Measurements from ENCODE around the gene ANKS1A. TPM values are rescaled to one million over a fixed set of nuclear protein-coding genes. Genes with fewer than 3 reads are reported as not detected.

The ANKS1A gene
- total RNA-seq, 1 experiment from 2014 or later, result 35.0 TPM

GRCh38 chr6:35047265-35048011 lies 158.4 kb downstream of the ANKS1A start:
- no peaks in the 10 kb centered on the region for H3K4me1 Mint-ChIP-seq
- H3K27me3 Mint-ChIP-seq (ENCODE audit: low read depth), result no peaks in the 10 kb centered on the region
- DNase-seq (ENCODE audit: low spot score) (no peak), ATAC-seq (no peak)
- ChIA-PET POLR2A (no interaction called here), CTCF (interaction anchor here (0.9 to 4.5 kb wide), 12 partner anchors 10 to 212 kb away, joined by 3 to 30 read pairs (median 6); partner anchors contain the start of gene ZNF76)
- TF ChIP-seq ATF6 (CRISPR knock-in tag; IDR thresholded peaks at IDR 0.05) (no peak), ZNF263 (CRISPR knock-in tag; IDR thresholded peaks at IDR 0.05; ENCODE audit: low read depth) (no peak), IRF2 (CRISPR knock-in tag; IDR thresholded peaks at IDR 0.05; ENCODE audit: borderline replicate concordance, low read depth) (no peak), ELF4 (CRISPR knock-in tag; IDR thresholded peaks at IDR 0.05; ENCODE audit: low read depth) (no peak), EMX1 (CRISPR knock-in tag; IDR thresholded peaks at IDR 0.05) (no peak), ZSCAN18 (CRISPR knock-in tag; IDR thresholded peaks at IDR 0.05) (no peak), JAZF1 (CRISPR knock-in tag; IDR thresholded peaks at IDR 0.05) (no peak), ZNF396 (CRISPR knock-in tag; IDR thresholded peaks at IDR 0.05; ENCODE audit: borderline replicate concordance) (no peak), E2F4 (CRISPR knock-in tag; IDR thresholded peaks at IDR 0.05; ENCODE audit: borderline replicate concordance, low read depth) (no peak), PREB (CRISPR knock-in tag; IDR thresholded peaks at IDR 0.05; ENCODE audit: borderline replicate concordance) (no peak), MYBL2 (CRISPR knock-in tag; IDR thresholded peaks at IDR 0.05) (no peak), CDX4 (CRISPR knock-in tag; IDR thresholded peaks at IDR 0.05; ENCODE audit: borderline replicate concordance) (no peak), GRHL2 (CRISPR knock-in tag; IDR thresholded peaks at IDR 0.05; ENCODE audit: insufficient replicate concordance, severe bottlenecking) (no peak), MAX (CRISPR knock-in tag; IDR thresholded peaks at IDR 0.05) (no peak), CREM (CRISPR knock-in tag; IDR thresholded peaks at IDR 0.05) (no peak), NFYB (CRISPR knock-in tag; conservative IDR thresholded peaks at IDR 0.05; ENCODE audit: low read depth) (no peak)
- no peak overlapping the region for H3K27ac Mint-ChIP-seq
- peaks cover 4% of the 10 kb centered on the region; the same call in 1 of the 2 replicates for H3K36me3 Mint-ChIP-seq
- no peak overlapping the region for H3K4me3 Mint-ChIP-seq
- no peaks in the 10 kb centered on the region for H3K9me3 Mint-ChIP-seq

- POLR2A ChIA-PET, result interaction anchor here (1.4 kb wide), 1 partner anchor 24 kb away, joined by 4 read pairs; no protein-coding TSS in a partner anchor
These were observed 159.1 kb downstream of the ANKS1A start for GRCh38 chr6:35048031-35048613.

More at GRCh38 chr6:35048031-35048613, 159.1 kb downstream of the ANKS1A start:
- H3K9me3 Mint-ChIP-seq, result no peaks in the 10 kb centered on the region
- no peak overlapping the region for H3K27ac Mint-ChIP-seq
- peak; percentile 45 for ATAC-seq
- peaks cover 4% of the 10 kb centered on the region; the same call in 1 of the 2 replicates for H3K36me3 Mint-ChIP-seq
- H3K4me3 Mint-ChIP-seq, result no peak overlapping the region
- TF ChIP-seq PRDM15 (CRISPR knock-in tag; IDR thresholded peaks at IDR 0.05) (peak; percentile 82), ZNF317 (CRISPR knock-in tag; IDR thresholded peaks at IDR 0.05; ENCODE audit: borderline replicate concordance, low read depth) (no peak), ZBTB43 (CRISPR knock-in tag; IDR thresholded peaks at IDR 0.05) (no peak), SMAD4 (CRISPR knock-in tag; IDR thresholded peaks at IDR 0.05) (no peak)
- no peak for DNase-seq (ENCODE audit: low spot score)
- no peaks in the 10 kb centered on the region for H3K27me3 Mint-ChIP-seq (ENCODE audit: low read depth)
- CTCF ChIA-PET, result interaction anchor here (0.9 to 4.5 kb wide), 16 partner anchors 10 to 211 kb away, joined by 3 to 30 read pairs (median 6); partner anchors contain the start of gene ZNF76
- no peaks in the 10 kb centered on the region for H3K4me1 Mint-ChIP-seq

All from WTC11 (cell line).